Nephron (organoid): ENCODE measurements around the gene SYNJ2.

ENCODE experiments used
- H3K27ac Mint-ChIP-seq, 3 experiments: 2 replicates each; pipeline ENCODE4 v1.8.0; 2020; ENCODE audit warnings: mixed read lengths in 3 of 3, mild to moderate bottlenecking in 2 of 3, moderate library complexity in 1 of 3
- H3K27me3 Mint-ChIP-seq: 2 replicates; pipeline ENCODE4 v1.8.0; 2021; ENCODE audit warnings: low read depth, mild to moderate bottlenecking, moderate library complexity, mixed read lengths
- H3K36me3 Mint-ChIP-seq: 2 replicates; pipeline ENCODE4 v1.8.0; 2020; ENCODE audit warnings: low read depth, mixed read lengths
- H3K4me1 Mint-ChIP-seq: 2 replicates; pipeline ENCODE4 v1.8.0; 2020; ENCODE audit warnings: mixed read lengths
- H3K4me3 Mint-ChIP-seq, 3 experiments: 2 replicates each; pipeline ENCODE4 v1.8.0; 2020; ENCODE audit warnings: mild to moderate bottlenecking in 3 of 3, mixed read lengths in 3 of 3, moderate library complexity in 2 of 3
- H3K9me3 Mint-ChIP-seq: 2 replicates; pipeline ENCODE4 v1.8.0; 2020; ENCODE audit warnings: mixed read lengths
- CTCF ChIP-seq, 3 experiments: fragments of 200-600 bp; sonication (generic); IDR thresholded peaks; one replicate each; pipeline ENCODE4 v1.5.0; 2021; ENCODE audit warnings: antibody characterized with exemption in 3 of 3; ENCODE audit not compliant: unreplicated experiment in 3 of 3

SYNJ2 gene

GRCh38 chr6:158008864-158009113 lies 27.1 kb downstream of the SYNJ2 start:
- no peak for TF ChIP-seq CTCF (IDR thresholded peaks at IDR 0.05; ENCODE audit: unreplicated experiment in 3 of 3)
- Mint-ChIP-seq H3K27me3 (no peaks in the 10 kb centered on the region), H3K9me3 (no peaks in the 10 kb centered on the region), H3K36me3 (peaks cover 17% of the 10 kb centered on the region), H3K4me3 (no peak overlapping the region), H3K27ac (peak overlapping the region; percentile 93 to 96 (median 96)), H3K4me1 (peaks cover 50% of the 10 kb centered on the region)

DNA sequence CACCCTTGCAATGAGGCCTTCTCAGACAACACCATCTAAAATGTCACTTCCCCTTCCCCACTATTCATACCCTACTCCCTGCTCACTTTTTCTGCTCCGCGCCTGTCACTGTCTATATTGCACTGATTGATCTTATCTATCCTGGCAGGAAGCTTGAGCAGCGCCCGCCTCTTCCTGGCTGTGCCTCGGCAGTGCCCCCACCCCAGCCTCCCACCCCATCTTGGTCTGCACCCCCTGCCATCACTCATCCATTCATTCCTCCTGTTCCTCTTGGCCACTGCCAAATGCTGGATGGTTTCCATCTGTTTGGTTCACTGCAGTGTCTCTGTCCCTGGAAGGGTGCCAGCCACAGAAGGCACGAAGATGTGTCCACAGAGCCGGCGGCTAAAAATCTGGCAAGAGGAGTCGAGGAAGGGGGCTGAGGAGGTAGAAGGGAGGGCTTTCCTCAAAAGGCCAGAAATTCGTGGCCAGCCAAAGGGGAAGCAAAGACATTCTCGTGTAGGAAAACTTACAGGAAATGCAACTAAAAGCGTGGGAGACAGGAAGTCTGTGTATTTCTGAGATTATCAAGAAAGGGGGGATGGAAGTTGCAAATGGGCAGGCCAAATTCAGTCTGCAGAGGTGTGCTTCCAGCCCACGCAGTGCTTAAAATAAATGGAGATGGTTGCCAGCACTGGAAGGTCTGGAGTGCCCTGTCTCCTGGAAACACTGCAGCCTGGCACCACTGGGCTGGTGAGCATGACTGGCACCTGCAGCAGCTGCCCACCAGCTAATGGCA lies 27.6 kb downstream of the SYNJ2 start:
- no peaks in the 10 kb centered on the region for H3K9me3 Mint-ChIP-seq
- no peak for TF ChIP-seq CTCF (IDR thresholded peaks at IDR 0.05; ENCODE audit: unreplicated experiment in 3 of 3)
- H3K36me3 Mint-ChIP-seq = peaks cover 17% of the 10 kb centered on the region
- peak overlapping the region; percentile 2 to 13 (median 6) for H3K4me3 Mint-ChIP-seq
- peak overlapping the region; percentile 93 to 96 (median 96) for H3K27ac Mint-ChIP-seq
- peaks cover 47% of the 10 kb centered on the region for H3K4me1 Mint-ChIP-seq
- H3K27me3 Mint-ChIP-seq = no peaks in the 10 kb centered on the region

GRCh38 chr6:158009935-158010585 lies 28.4 kb downstream of the SYNJ2 start:
- Mint-ChIP-seq H3K27ac (peak overlapping the region; percentile 93 to 96 (median 96)), H3K27me3 (peaks cover 4% of the 10 kb centered on the region), H3K9me3 (no peaks in the 10 kb centered on the region), H3K4me3 (no peak overlapping the region), H3K36me3 (peaks cover 17% of the 10 kb centered on the region), H3K4me1 (peaks cover 47% of the 10 kb centered on the region)
- no peak for TF ChIP-seq CTCF (IDR thresholded peaks at IDR 0.05; ENCODE audit: unreplicated experiment in 3 of 3)

DNA sequence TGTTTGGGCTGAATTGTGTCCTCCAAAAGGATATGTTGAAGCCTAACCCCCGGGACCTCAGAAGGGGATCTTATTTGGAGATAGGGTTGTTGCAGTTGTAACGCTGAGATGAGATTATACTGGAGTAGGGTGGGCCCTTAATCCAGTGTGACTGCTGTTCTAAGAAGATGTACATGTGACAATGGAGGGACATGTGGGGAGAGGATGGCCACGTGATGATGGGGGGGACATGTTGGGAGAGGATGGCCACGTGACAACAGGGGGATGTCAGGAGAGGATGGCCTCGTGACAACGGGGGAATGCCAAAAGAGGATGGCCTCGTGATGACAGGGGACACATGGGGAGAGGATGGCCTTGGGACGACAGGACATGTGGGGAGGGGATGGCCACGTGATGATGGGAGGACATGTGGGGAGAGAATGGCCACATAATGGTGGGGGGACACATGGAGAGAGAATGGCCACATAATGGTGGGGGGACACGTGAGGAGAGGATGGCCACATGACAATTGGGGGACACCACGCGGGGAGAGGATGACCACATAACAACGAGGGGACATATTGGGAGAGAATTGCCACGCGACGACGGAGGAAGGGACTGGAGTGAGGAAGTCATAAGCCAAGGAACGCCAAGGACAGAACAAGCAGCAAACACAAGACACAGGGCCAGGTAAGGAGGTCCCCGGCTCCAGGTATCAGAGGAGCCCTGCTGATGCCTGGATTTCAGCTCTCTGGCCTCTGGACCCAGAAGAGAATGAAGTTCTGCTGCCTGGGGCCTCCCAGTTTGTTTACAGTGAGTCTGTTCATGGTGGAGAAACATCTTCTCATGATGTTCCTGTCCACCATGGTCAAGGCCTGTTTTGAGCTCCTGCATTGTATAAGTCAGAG lies 29.2 kb downstream of the SYNJ2 start:
- Mint-ChIP-seq H3K9me3 (no peaks in the 10 kb centered on the region), H3K4me3 (no peak overlapping the region), H3K4me1 (peaks cover 45% of the 10 kb centered on the region), H3K27ac (peak overlapping the region; percentile 66 to 96 (median 88)), H3K27me3 (peaks cover 4% of the 10 kb centered on the region), H3K36me3 (peaks cover 17% of the 10 kb centered on the region)
- TF ChIP-seq CTCF (IDR thresholded peaks at IDR 0.05; ENCODE audit: unreplicated experiment in 3 of 3) = no peak

- peak overlapping the region; percentile 24 to 88 (median 66) for H3K27ac Mint-ChIP-seq
- H3K27me3 Mint-ChIP-seq = peaks cover 4% of the 10 kb centered on the region
- no peak for TF ChIP-seq CTCF (IDR thresholded peaks at IDR 0.05; ENCODE audit: unreplicated experiment in 3 of 3)
- H3K4me1 Mint-ChIP-seq = peaks cover 38% of the 10 kb centered on the region
- no peaks in the 10 kb centered on the region for H3K9me3 Mint-ChIP-seq
- peaks cover 17% of the 10 kb centered on the region for H3K36me3 Mint-ChIP-seq
- no peak overlapping the region for H3K4me3 Mint-ChIP-seq
Measured at GRCh38 chr6:158011478-158011920, 29.8 kb downstream of the SYNJ2 start.
